HT-29 (cell line): ENCODE measurements around the gene DCLRE1C. TPM values are rescaled to one million over a fixed set of nuclear protein-coding genes. Genes with fewer than 3 reads are reported as not detected.
"Not testable (repeated sequence)": the region's sequence is repeated elsewhere in the genome, so short reads cannot be mapped to it uniquely, and the experiment has no call there.

Experiments
- DNase-seq: peaks from one replicate; pipeline ENCODE4 v3.0.0-alpha.2; 2015; ENCODE audit warnings: low spot score
- total RNA-seq: library from RNA; depleted of rRNA; stranded (reverse); fragments of >200 nt; shearing (Covaris generic); gene quantifications from 2 replicates; pipeline ENCODE4 v1.2.3, GENCODE V29; 2014; rRNA removed

DCLRE1C gene
- total RNA-seq: 6.7 and 8.6 TPM in 2 replicates

DNA sequence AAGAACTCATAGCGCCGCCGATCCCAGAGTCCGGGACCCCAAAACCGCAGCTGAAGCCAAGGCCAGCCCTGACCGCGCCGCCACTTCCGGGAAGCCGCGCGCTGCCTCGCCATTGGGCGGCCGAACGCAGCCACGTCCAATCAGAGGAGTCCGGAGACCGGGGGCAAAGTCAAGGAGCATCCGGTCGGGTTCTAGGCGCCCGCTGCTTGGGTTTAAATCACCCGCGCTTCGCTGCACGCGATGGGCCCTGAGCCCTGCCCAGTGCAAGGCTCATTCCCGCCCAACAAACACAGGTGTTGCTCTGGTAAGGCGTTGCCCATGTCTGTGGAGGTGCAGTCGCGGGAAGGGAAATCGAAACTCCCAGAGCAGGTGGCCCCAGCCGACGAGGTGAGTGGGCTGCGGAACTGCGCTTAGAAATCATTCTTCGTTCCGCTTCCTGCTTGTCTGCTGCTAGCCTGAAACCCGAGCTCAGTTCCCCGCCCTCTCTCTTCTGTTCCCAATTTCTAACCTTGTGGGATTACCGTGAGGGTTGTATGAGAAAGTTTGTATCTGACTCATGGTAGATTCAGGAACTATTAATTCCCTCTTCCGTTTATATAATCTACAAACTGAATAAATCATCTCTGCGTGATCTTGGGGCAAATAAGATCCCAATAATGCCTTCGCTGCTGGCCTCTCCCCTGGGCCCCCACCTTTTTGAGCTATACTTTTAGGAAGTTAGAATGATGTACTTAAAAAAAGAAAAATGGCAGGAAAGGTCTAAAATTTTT lies at the start of gene DCLRE1C:
Gene DCLRE1C, minus strand, starts transcription at position 96 of the 770 bp plus-strand sequence. Its CDS starts 86 bp downstream, at position 10.
- DNase-seq: peak; percentile 96

DNA sequence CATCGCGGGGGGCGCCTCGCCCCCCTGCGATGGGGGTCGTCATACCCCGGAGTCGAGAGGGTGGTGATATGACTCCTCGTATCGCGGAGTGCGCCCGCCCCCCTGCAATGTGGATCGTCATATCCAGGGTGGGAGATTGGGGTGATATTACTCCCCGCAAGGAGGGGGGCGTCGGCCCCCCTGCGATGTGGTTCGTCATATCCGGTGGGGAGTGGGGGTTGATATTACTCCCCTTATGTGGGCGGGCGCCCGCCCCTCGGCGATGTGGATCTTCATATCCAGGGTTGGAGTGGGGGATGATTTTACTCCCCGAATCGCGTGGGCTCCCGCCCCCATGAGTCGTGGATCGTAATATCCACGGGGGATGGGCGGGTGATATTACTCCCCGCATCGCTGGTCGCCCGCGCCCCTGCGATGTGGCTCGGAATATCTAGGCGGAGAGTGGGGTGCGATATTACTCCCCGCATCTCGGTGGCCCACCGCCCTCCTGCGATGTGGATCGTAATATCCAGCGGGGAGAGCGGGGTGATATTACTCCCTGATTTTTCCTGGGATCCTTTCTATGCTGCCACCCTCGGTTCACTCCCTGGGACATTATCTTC lies 42.2 kb upstream of the DCLRE1C start:
- DNase-seq: no peak

DNA sequence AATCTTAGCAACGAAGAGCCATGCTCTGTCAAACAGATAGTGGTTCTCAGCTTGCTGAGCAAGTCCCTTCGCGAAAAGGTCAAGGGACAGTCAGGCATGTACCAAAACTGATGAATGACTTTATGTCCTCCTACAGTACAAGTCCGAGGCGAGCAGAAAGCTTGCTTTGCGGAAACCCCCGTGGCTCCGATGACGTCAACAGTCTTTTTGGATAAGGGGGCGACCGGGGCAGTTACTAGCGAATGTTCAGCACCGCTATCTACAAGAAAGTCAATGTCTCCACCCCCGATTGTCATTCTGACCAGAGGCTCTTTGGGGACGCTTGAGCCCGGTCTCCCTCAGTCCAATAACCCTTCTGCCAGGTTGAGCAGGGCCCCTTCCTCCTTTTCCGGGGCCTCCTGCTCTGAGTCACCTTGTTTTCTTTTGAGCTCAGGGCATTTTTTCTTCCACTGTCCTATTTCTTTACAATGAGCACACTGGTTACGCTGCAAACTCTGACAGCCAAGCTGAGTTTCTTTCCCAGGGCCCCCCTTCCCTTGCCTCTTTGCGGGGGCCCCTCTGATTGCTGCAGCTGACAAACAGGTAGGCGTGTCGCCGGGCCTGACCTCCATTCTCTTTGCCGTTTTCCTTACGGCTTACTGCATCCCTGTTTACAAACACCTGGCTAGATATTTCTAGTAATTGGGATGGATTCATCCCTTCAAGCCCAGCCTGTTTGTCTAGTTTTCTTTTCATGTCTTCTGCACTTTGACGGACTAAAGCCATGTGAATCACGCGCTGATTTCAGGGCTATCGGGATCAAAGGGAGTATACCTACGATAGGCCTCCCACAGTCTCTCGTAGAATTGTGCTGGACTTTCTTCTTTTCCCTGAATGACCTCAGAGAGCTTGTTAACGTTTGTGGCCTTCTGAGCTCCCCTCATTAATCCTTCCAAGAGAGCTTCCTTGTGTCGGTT lies 39.9 kb upstream of the DCLRE1C start:
- not testable (repeated sequence) for DNase-seq

DNA sequence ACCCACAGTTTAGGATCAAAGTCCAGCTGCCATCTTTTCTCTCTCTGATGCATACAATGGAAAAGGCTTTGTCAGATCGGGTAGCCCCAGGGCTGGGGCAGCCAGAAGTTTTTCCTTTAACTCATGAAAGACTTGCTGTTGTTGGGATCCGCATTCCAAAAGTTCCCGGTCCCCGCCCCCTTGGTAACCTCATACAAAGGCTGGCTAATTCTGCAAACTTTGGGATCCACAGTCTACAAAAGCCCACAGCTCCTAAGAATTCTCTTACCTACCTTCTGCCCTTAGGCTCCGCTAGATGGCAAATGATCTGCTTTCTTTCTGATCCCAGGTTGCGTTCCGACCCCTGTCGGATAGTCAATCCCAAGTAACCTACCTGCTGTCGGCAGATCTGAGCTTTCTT lies 38.4 kb upstream of the DCLRE1C start:
- not testable (repeated sequence) for DNase-seq

DNA sequence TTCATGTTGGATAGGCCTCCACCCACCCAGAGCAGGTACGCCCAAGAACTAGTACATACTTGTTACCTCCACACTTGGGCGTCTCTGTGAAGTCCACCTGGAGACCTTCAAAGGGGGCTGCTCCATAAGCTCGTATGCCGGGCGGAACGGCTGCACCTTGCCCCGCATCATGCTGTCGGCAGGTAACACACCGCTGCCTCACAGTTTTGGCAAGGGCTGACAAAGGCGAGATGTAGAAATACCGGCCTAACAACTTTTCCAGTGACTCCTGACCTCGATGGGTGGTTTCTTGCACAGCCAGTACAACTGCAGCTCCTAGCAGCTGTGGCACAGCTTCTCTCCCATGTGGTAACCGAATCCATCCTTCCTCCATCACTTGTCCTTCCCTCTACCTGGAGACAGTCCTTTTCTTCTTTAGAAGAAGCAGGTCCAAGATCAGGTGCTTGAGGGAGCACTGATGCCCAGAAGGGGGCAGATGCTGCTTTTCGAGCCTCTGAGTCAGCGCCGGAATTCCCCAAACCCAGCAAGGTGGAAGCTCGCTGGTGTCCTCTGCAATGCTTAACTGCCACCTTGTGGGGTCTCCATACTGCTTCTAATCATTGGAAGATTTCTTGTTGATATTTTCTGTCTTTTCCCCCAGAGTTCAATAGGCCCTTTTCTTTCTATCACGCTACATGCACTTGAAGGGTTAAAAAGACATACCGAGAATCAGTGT lies 37.3 kb upstream of the DCLRE1C start:
- DNase-seq: peak; percentile 51

DNA sequence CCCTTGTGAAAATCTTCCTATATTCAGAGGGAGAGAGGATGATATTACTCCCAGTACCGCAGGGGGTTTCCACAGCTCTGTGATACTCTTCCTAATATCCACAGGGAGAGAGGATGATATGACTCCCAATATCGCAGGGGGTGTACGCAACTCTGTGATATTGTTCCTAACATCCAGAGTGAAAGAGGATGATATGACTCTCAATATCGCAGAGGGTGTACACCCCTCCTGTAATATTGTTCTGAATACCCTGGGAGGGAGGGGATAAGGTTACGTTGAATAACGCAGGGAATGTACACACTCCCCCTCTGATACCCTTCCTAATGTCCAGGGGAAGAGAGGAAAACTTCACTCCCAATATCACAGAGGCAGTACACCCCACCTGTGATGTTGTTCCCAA lies 35.7 kb upstream of the DCLRE1C start:
- not testable (repeated sequence) for DNase-seq

DNA sequence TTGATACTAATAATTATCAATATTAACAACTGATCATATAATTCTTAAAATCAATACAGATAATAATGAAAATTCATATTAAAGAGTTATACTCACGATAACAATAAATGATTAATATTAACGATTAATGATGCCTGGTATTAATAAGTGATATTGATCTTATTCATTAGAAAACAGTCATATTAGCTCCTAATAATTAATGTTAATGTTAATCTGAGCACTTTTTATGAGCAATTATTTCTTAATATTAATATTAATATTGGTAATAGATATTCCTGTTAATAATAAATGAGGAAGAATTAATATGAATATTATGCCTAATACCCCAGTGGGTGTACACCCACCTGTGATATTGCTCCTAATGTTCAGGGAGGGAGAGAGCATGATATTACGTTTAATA lies 28.8 kb upstream of the DCLRE1C start:
- no peak for DNase-seq

DNA sequence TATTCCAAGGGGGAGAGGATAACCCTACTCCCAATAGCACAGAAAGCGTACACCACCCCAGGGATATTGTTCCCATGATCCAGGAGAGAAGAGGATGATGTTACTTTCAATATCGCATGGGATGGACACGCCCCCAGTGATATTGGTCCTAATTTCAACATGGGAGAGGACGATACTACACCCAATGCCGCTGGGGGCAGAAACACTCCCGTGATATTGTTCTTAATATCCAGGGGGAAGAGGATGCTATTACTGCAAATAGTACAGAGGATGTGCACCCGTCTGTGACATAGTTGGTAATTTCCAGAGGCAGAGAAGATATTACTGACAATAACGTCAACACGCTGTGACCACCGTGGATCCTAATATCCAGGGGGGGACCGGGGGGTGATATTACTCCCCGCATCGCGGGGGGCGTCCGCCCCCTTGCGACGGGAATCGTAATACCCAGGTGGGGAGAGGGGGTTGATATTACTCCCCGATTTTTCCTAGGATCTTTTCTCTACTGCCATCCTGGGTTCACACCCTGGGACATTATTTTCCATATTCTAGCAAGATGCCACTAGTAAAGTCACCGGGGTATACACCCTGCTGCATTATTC lies 21.9 kb upstream of the DCLRE1C start:
- DNase-seq: no peak

DNA sequence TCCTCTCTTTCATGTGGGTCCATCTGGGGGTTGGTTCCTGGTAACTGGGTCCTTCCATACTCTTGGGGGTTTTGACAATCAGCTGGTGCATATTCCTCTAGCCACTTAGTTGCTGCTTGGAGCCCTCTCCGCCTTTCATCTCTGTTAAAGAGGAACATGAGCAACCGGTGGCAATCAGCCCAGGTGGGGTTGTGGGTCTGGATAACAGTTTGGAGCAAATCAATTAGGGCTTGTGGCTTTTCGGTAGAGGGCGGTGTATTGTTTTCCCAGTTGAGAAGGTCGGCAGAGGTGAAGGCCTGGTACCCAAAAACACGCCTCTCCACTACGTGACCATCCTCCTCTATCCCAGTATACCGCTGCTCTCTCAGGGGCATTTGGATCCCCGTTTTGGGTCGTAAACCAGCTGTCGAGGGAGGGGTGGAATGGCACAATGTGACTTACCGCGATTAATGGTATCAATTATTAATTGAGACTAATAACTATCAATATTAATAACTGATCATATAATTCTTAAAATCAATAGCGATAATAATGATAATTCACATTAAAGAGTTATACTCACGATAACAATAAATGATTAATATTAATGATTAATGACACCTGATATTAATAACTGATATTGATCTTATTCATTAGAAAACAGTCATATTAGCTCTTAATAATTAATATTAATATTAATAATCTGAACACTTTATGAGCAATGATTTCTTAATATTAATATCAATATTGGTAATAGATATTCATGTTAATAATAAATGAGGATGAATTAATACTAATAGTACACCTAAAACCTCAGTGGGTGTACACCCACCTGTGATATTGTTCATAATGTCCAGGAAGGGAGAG lies 20.5 kb upstream of the DCLRE1C start:
- not testable (repeated sequence) for DNase-seq

DNA sequence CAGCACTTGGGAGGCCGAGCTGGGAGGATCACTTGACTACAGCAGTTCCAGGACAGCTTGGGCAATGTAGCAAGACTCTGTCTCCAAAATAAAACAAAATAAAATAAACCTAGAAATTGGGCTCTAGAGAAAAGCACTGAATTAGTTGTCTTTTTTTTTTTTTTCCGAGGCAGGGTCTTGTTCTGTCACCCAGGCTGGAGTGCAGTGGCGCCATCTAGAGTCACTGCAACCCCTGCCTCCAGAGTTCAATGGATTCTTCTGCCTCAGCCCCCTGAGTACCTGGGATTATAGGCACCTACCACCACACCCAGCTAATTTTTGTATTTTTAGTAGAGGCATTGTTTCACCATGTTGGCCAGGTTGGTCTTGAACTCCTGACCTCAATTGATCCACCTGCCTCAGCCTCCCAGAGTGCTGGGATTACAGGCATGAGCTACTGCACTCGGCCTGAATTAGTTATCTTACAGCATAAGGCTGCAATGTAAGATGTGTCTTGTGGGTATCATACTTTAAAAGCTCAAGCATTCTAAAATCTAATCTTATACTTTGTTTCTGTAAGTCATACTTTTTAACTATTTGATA lies 18.1 kb upstream of the DCLRE1C start:
- peak; percentile 44 for DNase-seq

DNA sequence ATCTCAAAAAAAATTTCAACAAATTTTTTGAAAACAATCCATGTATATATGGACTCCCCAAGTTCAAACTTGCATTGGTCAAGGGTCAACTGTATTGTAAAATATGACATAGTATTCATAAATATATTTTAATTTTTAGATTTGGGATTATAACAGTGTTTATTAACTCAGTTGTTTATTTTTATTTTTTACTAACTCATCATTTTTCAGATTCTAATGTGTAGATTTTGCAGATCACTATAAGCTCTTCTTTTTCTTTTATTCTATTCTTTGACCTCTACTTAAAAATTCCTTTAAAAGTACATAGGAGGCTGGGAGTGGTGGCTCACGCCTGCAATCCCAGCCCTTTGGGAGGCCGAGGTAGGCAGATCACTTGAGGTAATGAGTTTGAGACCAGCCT lies 14.0 kb upstream of the DCLRE1C start:
- DNase-seq: no peak

DNA sequence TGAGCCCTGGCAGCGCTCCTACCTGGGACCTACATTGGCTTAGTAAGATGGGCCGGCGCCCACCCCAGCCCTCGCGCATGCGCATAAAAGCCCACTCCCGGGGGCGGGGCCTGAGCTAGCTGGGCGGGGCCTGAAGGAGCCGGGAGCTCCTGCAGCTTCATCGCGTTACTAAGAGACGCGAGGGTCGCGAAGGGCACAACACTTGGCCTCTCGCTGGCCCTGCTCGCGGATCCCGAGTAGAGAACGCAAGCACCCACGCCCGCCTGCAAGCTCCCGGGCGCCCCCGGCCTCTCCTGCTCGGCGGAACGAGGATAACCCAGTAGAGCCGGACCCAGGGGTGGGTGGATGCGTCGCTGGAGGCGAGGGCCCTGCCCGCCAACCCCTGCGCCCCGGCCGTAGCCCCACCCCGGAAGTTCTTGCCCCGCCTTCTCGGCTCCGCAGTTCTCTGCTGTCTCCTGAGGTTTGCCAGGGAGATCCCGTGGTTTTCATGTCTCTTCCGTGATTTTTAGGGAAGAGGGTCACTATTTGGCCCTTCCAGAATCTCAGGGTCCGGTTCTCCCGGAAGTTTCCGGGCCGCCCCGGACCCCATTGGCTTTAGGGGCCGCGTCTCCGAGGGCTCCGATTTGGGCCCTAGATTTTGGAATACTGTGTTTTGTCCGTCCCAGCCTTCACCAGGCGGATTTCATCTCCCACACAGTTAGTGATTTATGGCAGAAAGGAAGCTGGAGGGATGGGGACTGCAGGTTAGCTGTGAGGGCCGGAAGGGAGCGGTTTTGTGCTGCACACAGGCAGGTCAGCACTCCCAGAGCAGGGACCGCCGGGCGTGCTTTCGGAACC lies 5.5 kb upstream of the DCLRE1C start, which contains the start of gene MEIG1:
Gene MEIG1, plus strand, starts transcription at position 168 of the 837 bp plus-strand sequence. CDS start 7,081 bp downstream, outside the sequence.
- DNase-seq: peak; percentile 94

DNA sequence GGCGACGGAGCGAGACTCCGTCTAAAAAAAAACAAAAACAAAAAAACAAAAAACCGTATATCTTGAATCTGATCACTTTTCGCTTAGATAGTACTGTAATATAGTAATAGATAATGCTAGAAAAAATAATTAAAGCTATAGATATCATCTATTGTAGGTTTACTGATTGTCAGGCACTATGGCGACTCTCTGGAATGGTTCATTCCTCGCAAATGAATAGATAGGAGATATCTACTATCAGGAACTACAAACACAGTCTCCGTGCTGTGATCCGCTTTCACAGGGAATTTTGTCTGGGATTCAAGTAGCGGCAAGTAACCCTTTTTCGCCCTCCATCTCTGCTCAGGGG lies 5.0 kb upstream of the DCLRE1C start:
- DNase-seq: no peak

DNA sequence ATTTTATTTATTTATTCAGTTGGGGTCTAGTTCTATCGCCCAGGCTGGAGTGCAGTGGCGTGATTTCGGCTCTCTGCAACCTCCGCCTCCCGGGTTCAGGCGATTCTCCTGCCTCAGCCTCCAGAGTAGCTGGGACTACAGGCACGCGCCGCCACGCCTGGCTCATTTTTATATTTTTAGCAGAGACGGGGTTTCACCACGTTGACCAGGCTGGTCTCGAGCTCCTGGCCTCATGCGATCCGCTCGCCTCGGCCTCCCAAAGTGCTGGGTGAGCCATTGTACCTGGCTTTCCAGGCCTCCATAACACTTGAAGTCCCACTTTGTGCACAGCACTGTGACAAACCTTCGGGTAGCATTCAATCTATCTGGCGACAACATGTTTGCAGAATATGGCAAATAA lies 1.0 kb upstream of the DCLRE1C start:
- no peak for DNase-seq

DNA sequence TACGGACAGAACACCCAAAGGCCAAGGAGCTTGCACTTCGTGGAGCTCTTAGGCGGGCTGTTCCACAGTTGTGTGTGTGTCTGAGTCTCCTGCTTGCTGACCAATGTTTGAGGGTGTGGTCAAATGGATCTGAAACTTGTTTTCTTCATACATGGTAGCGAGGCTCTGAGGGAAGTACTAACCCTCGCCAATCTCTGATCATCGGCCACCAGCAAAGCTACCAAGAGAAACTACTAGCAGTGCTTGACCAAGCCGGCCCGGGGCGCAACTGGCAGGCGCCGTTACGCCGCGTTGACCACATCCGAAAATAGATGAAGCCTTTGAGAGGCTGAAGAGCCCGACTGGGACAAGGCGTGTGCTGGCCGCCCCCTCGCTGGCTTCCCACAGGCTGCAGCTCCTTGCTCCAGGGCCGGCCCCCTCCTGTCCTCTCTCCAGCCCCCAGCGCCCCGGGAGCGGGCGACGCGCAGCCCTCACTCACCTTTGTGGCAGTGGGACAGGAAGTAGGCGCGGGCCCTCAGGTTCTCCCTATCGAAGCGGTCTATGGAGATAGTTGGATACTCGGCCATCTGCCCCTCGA lies 384 bp downstream of the DCLRE1C start:
- DNase-seq: peak; percentile 64

DNA sequence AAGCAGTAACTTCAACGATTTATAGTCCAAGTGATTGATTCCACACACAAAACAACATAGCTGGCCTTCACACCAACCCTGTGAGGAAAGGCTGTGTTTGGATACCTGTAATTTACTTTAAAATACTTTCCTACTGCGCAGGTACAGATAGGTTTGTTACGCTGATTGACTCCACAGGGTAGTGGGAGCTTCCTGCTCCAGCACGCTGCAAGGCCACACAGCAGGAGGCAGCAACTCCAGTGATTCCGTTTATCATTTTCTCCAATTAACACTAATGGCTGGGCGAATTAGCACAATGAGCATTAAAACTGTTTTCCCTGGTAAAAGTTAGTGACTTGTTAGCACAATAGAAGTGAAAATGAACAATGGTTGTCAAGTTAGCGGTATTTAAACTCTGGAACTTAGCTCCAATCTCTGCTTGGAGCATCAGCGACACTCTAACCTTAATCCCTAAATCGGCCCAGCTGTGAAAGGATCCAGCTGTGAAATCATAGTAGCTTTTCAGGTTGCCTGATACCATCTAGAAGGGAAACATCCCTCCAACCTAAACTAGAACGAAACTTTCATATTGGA lies 959 bp downstream of the DCLRE1C start:
- DNase-seq: peak; percentile 36

DNA sequence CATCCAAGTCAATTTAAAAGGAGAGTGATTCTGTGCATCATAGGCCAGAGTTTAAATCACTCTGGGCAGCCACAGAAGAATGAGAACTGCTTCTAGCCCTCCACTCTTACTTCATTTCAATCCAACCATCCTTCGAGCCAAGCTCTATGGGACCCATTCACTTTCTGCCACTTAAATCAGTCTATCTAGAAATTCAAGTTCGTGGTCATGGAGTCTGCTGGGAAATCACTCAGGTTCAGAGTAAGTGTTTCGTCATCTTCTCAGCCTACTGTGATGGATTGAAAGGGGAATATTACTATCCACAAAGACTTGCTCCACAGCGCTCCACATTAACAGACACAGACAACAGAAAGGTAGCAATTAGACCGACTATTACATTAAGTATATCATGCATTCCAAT lies 4.6 kb downstream of the DCLRE1C start:
- DNase-seq: no peak

DNA sequence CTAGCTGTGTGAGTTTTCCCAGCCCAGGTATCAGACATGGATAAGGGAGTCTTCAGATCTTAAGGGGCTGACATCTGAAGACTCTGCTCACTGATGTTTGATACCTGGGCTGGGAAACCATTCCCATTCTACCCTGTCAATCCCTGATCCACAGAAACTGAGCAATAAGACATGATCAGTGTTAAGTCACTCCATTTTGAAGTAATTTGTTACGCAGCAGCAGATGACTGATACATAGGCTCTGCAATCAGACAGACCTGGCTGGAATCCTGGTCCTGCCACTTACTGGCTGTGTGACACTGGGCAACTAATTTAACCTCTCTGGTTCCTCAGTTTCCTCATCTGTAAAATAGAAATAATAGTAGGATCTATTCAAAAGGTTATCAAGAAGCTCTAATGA lies 6.6 kb downstream of the DCLRE1C start:
- no peak for DNase-seq
